NCI-H748 treated with DMSO at 0.1 percent for 48 hours (cell line): Measurements from ENCODE around the gene BAAT.

Experiments used
- DNase-seq: peaks from one replicate; lab custom pipeline; 2025; lab: John Stamatoyannopoulos, UW

BAAT gene

GRCh38 chr9:101312661-101313060, 72.1 kb downstream of the BAAT start:
- no peak for DNase-seq

GRCh38 chr9:101311758-101312420, 72.9 kb downstream of the BAAT start:
- DNase-seq = peak; percentile 78

- DNase-seq = no peak
Measured at GRCh38 chr9:101311191-101311590, 73.6 kb downstream of the BAAT start.
